SK-N-MC (cell line): ENCODE results near the gene DLGAP1.
"Not testable (repeated sequence)": the region's sequence is repeated elsewhere in the genome, so short reads cannot be mapped to it uniquely, and the experiment has no call there.

Experiments used
- DNase-seq: peaks from one replicate; pipeline ENCODE4 v3.0.0-alpha.2; 2011; ENCODE audit warnings: low read depth, low spot score
- H3K27ac ChIP-seq: fragments of 200-600 bp; sonication (generic); 2 replicates; pipeline ENCODE4 v1.5.1; 2016; ENCODE audit warnings: mixed run types
- H3K36me3 ChIP-seq: fragments of 200-600 bp; sonication (generic); 2 replicates; pipeline ENCODE4 v1.6.1; 2017; ENCODE audit warnings: antibody characterized with exemption, low read length, mixed read lengths; ENCODE audit not compliant: insufficient read depth
- H3K4me3 ChIP-seq: fragments of 200-600 bp; sonication (generic); 2 replicates; pipeline ENCODE4 v1.5.1; 2016
- H3K9ac ChIP-seq: fragments of 200-600 bp; sonication (generic); 2 replicates; pipeline ENCODE4 v1.8.0; 2017; ENCODE audit warnings: mixed run types, mixed read lengths; ENCODE audit not compliant: insufficient read length
- H3K9me3 ChIP-seq: fragments of 200-600 bp; sonication (generic); 2 replicates; pipeline ENCODE4 v1.6.1; 2017; ENCODE audit warnings: low read depth, mild to moderate bottlenecking, antibody characterized with exemption, low read length, moderate library complexity, mixed read lengths
- EZH2 ChIP-seq: fragments of 200-600 bp; sonication (generic); IDR thresholded peaks from one replicate; pipeline ENCODE4 v1.6.1; 2017; ENCODE audit warnings: antibody characterized with exemption
- FOXP2 ChIP-seq: optimal IDR thresholded peaks from 2 replicates; pipeline ENCODE3; 2011; ENCODE audit warnings: mild to moderate bottlenecking, moderate library complexity; ENCODE audit not compliant: insufficient read depth; ENCODE audit errors: extremely low read length, control extremely low read depth
- POLR2AphosphoS5 ChIP-seq: IDR thresholded peaks from 2 replicates; pipeline ENCODE4 v1.6.1; 2012; ENCODE audit warnings: mild to moderate bottlenecking, low read depth, low read length, borderline replicate concordance

Gene DLGAP1

GRCh38 chr18:3590096-3590630, 864.9 kb downstream of the DLGAP1 start:
- Histone ChIP-seq H3K27ac (no peak overlapping the region), H3K9ac (no peak overlapping the region), H3K4me3 (no peak overlapping the region), H3K36me3 (no peaks in the 10 kb centered on the region), H3K9me3 (no peaks in the 10 kb centered on the region)
- no peak for DNase-seq
- TF ChIP-seq FOXP2 (no peak), POLR2AphosphoS5 (no peak), EZH2 (no peak)

- H3K27ac ChIP-seq, result no peak overlapping the region
- H3K36me3 ChIP-seq, result no peaks in the 10 kb centered on the region
- no peaks in the 10 kb centered on the region for H3K9me3 ChIP-seq
- no peak overlapping the region for H3K4me3 ChIP-seq
- TF ChIP-seq EZH2, result no peak
- TF ChIP-seq POLR2AphosphoS5, result no peak
- no peak for TF ChIP-seq FOXP2
- DNase-seq, result no peak
- no peak overlapping the region for H3K9ac ChIP-seq
These were observed 869.2 kb downstream of the DLGAP1 start for GRCh38 chr18:3585656-3586509.

- DNase-seq, result no peak
- no peak overlapping the region for H3K9ac ChIP-seq
- no peak overlapping the region for H3K4me3 ChIP-seq
- H3K36me3 ChIP-seq, result no peaks in the 10 kb centered on the region
- no peak for TF ChIP-seq POLR2AphosphoS5
- no peak for TF ChIP-seq FOXP2
- TF ChIP-seq EZH2, result no peak
- H3K9me3 ChIP-seq, result no peaks in the 10 kb centered on the region
- H3K27ac ChIP-seq, result no peak overlapping the region
These were observed 870.1 kb downstream of the DLGAP1 start for GRCh38 chr18:3584897-3585460.

- no peak overlapping the region for H3K9ac ChIP-seq
- H3K27ac ChIP-seq, result no peak overlapping the region
- TF ChIP-seq EZH2, result no peak
- no peak for TF ChIP-seq FOXP2
- TF ChIP-seq POLR2AphosphoS5, result no peak
These were observed 870.7 kb downstream of the DLGAP1 start for GRCh38 chr18:3584266-3584861.

GRCh38 chr18:3583873-3584247, 871.2 kb downstream of the DLGAP1 start:
- Histone ChIP-seq H3K9me3 (no peaks in the 10 kb centered on the region), H3K36me3 (no peaks in the 10 kb centered on the region), H3K4me3 (no peak overlapping the region), H3K27ac (no peak overlapping the region), H3K9ac (no peak overlapping the region)
- no peak for TF ChIP-seq POLR2AphosphoS5
- DNase-seq, result no peak

More at GRCh38 chr18:3584266-3584861, 870.7 kb downstream of the DLGAP1 start:
- no peak overlapping the region for H3K4me3 ChIP-seq
- no peaks in the 10 kb centered on the region for H3K36me3 ChIP-seq
- no peak for DNase-seq
- H3K9me3 ChIP-seq, result no peaks in the 10 kb centered on the region

- H3K9me3 ChIP-seq, DNase-seq, H3K9ac ChIP-seq, H3K4me3 ChIP-seq, H3K27ac ChIP-seq, H3K36me3 ChIP-seq: not testable (repeated sequence)
These were observed 871.8 kb downstream of the DLGAP1 start for GRCh38 chr18:3583106-3583872.

GRCh38 chr18:3581890-3582289, 873.2 kb downstream of the DLGAP1 start:
- Histone ChIP-seq H3K36me3 (no peaks in the 10 kb centered on the region), H3K4me3 (no peak overlapping the region), H3K27ac (no peak overlapping the region), H3K9ac (no peak overlapping the region), H3K9me3 (no peaks in the 10 kb centered on the region)
- DNase-seq, result no peak
- no peak for TF ChIP-seq POLR2AphosphoS5
- TF ChIP-seq FOXP2, result no peak
- no peak for TF ChIP-seq EZH2

GRCh38 chr18:3580523-3581025, 874.5 kb downstream of the DLGAP1 start:
- not testable (repeated sequence) for DNase-seq, H3K9ac ChIP-seq, H3K27ac ChIP-seq, H3K9me3 ChIP-seq, H3K4me3 ChIP-seq, H3K36me3 ChIP-seq
